ENCODE measurements around the gene RHOBTB1.
"Not testable (repeated sequence)": the region's sequence is repeated elsewhere in the genome, so short reads cannot be mapped to it uniquely, and the experiment has no call there.

The RHOBTB1 gene

DNA sequence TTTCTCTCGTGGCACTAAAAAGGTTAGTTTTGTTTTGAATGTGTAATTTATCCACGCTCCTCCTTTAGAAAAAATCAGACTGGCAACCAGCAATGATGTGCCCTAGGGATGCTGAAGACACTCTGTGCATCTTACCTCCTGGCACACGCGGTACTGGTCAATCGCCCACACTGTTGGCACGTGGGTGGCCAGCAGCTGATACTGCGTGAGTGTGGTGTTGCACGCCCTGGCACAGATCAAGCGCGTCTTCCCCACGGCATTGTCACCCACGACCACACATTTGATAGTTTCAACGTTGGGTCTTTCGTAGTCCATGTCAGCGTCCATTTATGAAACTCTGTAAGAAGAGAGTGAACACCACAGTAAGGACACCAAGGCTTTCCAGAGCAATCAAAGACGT lies 32.8 kb downstream of the RHOBTB1 start:
- Histone ChIP-seq H3K27me3 (ENCODE audit: insufficient read depth, poor library complexity, severe bottlenecking) (no peaks in the 10 kb centered on the region), H3K4me3 (ENCODE audit: severe bottlenecking) (no peak overlapping the region)

DNA sequence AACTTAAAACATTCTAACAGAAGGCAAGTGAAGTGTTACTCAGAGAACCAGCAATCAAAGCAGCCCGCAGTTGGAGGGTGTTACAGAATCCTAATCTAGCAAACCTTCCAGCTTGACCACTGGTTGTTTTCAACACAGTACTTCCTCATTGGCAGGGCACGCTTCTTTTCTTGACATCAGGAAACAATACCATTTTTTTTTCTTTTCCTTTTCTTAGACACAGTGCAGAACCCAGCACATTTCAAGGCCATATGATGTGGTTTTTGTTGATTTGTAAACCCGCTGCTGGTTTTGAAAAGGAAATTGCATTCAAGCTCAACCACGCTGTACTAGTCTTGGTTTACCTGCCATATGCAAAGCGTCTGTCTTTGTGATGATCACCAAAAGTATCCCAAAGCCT lies 33.4 kb downstream of the RHOBTB1 start:
- H3K4me1 ChIP-seq (ENCODE audit: insufficient read depth, poor library complexity, severe bottlenecking): no peaks in the 10 kb centered on the region
- no peak overlapping the region for H3K27ac ChIP-seq (ENCODE audit: poor library complexity, severe bottlenecking)
- no peaks in the 10 kb centered on the region for H3K9me3 ChIP-seq (ENCODE audit: severe bottlenecking)
- TF ChIP-seq, protein P1, sequence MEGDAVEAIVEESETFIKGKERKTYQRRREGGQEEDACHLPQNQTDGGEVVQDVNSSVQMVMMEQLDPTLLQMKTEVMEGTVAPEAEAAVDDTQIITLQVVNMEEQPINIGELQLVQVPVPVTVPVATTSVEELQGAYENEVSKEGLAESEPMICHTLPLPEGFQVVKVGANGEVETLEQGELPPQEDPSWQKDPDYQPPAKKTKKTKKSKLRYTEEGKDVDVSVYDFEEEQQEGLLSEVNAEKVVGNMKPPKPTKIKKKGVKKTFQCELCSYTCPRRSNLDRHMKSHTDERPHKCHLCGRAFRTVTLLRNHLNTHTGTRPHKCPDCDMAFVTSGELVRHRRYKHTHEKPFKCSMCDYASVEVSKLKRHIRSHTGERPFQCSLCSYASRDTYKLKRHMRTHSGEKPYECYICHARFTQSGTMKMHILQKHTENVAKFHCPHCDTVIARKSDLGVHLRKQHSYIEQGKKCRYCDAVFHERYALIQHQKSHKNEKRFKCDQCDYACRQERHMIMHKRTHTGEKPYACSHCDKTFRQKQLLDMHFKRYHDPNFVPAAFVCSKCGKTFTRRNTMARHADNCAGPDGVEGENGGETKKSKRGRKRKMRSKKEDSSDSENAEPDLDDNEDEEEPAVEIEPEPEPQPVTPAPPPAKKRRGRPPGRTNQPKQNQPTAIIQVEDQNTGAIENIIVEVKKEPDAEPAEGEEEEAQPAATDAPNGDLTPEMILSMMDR (IDR thresholded peaks at IDR 0.05; ENCODE audit: poor library complexity, severe bottlenecking): no peak
- no peak overlapping the region for H3K4me3 ChIP-seq (ENCODE audit: severe bottlenecking)
- H3K27me3 ChIP-seq (ENCODE audit: insufficient read depth, poor library complexity, severe bottlenecking): no peaks in the 10 kb centered on the region
- ATAC-seq (ENCODE audit: low read depth): no peak
- DNase-seq (ENCODE audit: low spot score): no peak
- no peaks in the 10 kb centered on the region; the same call in 1 of the 2 replicates for H3K36me3 ChIP-seq (ENCODE audit: low read depth)

More for the DNA sequence above, 32.8 kb downstream of the RHOBTB1 start:
- H3K9me3 ChIP-seq (ENCODE audit: severe bottlenecking): no peaks in the 10 kb centered on the region
- no peak for DNase-seq (ENCODE audit: low spot score)
- no peak overlapping the region for H3K27ac ChIP-seq (ENCODE audit: poor library complexity, severe bottlenecking)
- ATAC-seq (ENCODE audit: low read depth): no peak
- TF ChIP-seq, protein P1 (IDR thresholded peaks at IDR 0.05; ENCODE audit: poor library complexity, severe bottlenecking): no peak
- H3K36me3 ChIP-seq (ENCODE audit: low read depth): no peaks in the 10 kb centered on the region; the same call in 1 of the 2 replicates
- H3K4me1 ChIP-seq (ENCODE audit: insufficient read depth, poor library complexity, severe bottlenecking): no peaks in the 10 kb centered on the region

DNA sequence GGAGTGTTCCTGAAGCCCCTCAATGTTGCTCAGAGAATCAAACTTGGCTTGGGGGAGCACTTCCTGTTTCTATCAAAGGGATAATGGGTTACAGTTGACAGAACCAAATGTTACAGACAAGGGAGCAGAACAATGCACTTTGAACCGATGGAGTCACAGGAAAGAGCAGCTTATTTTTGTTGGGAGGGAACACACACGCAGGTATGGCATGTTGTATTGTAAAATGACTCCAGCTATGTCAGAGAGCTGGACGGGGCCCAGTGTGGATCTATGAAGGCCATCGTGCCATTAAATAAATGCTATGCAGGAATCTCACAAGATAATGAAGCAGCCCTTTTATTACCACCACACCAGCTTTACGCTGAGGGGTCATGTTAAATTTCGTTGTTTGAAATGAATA lies 35.1 kb downstream of the RHOBTB1 start:
- H3K9me3 ChIP-seq (ENCODE audit: severe bottlenecking): no peaks in the 10 kb centered on the region
- no peak overlapping the region for H3K27ac ChIP-seq (ENCODE audit: poor library complexity, severe bottlenecking)
- no peak overlapping the region for H3K4me3 ChIP-seq (ENCODE audit: severe bottlenecking)
- ATAC-seq (ENCODE audit: low read depth) (no peak), DNase-seq (ENCODE audit: low spot score) (no peak)
- no peaks in the 10 kb centered on the region; the same call in 1 of the 2 replicates for H3K36me3 ChIP-seq (ENCODE audit: low read depth)
- no peaks in the 10 kb centered on the region for H3K27me3 ChIP-seq (ENCODE audit: insufficient read depth, poor library complexity, severe bottlenecking)
- TF ChIP-seq, protein P1 (IDR thresholded peaks at IDR 0.05; ENCODE audit: poor library complexity, severe bottlenecking): no peak
- no peaks in the 10 kb centered on the region for H3K4me1 ChIP-seq (ENCODE audit: insufficient read depth, poor library complexity, severe bottlenecking)

DNA sequence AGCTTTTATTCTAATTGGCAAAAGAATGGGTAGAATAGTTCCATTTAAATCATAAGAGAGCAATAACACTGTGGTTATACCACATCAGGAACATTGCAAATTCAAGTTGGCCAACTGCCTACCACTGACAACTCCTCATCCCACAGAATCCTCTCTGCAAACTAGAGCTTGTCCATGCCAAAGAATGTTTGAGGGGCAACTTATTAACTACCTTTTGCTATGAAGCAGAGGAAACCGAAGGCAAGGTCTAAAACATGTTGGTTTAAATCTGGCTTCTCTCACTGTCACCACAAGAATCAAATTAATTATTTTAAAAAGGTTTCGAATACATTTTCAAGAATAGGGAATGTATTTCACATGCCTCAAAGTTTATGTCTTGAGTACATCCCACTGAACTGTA lies 36.0 kb downstream of the RHOBTB1 start:
- no peak for ATAC-seq (ENCODE audit: low read depth)
- Histone ChIP-seq H3K27ac (ENCODE audit: poor library complexity, severe bottlenecking) (no peak overlapping the region), H3K4me3 (ENCODE audit: severe bottlenecking) (no peak overlapping the region), H3K9me3 (ENCODE audit: severe bottlenecking) (no peaks in the 10 kb centered on the region), H3K36me3 (ENCODE audit: low read depth) (no peaks in the 10 kb centered on the region; the same call in 1 of the 2 replicates), H3K4me1 (ENCODE audit: insufficient read depth, poor library complexity, severe bottlenecking) (no peaks in the 10 kb centered on the region), H3K27me3 (ENCODE audit: insufficient read depth, poor library complexity, severe bottlenecking) (no peaks in the 10 kb centered on the region)
- DNase-seq (ENCODE audit: low spot score): no peak
- TF ChIP-seq, protein P1 (IDR thresholded peaks at IDR 0.05; ENCODE audit: poor library complexity, severe bottlenecking): no peak

DNA sequence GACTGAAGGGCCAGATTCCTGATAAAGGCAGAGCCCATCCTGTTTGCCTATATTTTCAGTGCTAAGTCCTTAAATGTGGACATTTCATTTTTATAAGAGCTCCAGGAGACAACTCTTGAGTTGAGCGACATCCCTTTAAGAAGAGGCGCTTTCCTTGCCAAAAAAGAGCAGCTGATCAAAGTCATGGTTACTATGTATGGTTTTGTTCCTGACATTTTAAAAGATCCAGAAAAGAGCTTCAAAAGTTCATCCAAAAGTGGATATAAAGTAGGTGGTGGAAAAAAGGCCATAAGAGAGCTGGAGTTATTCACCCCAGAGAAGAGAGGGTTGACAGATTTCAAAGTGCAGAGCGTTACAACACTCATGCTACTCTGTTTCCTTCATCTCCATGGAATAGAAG lies 36.7 kb downstream of the RHOBTB1 start:
- no peaks in the 10 kb centered on the region for H3K4me1 ChIP-seq (ENCODE audit: insufficient read depth, poor library complexity, severe bottlenecking)
- TF ChIP-seq, protein P1 (IDR thresholded peaks at IDR 0.05; ENCODE audit: poor library complexity, severe bottlenecking): no peak
- no peaks in the 10 kb centered on the region; the same call in 1 of the 2 replicates for H3K36me3 ChIP-seq (ENCODE audit: low read depth)
- ATAC-seq (ENCODE audit: low read depth): no peak
- no peak for DNase-seq (ENCODE audit: low spot score)
- H3K27me3 ChIP-seq (ENCODE audit: insufficient read depth, poor library complexity, severe bottlenecking): no peaks in the 10 kb centered on the region
- H3K9me3 ChIP-seq (ENCODE audit: severe bottlenecking): no peaks in the 10 kb centered on the region
- H3K4me3 ChIP-seq (ENCODE audit: severe bottlenecking): no peak overlapping the region
- no peak overlapping the region for H3K27ac ChIP-seq (ENCODE audit: poor library complexity, severe bottlenecking)

DNA sequence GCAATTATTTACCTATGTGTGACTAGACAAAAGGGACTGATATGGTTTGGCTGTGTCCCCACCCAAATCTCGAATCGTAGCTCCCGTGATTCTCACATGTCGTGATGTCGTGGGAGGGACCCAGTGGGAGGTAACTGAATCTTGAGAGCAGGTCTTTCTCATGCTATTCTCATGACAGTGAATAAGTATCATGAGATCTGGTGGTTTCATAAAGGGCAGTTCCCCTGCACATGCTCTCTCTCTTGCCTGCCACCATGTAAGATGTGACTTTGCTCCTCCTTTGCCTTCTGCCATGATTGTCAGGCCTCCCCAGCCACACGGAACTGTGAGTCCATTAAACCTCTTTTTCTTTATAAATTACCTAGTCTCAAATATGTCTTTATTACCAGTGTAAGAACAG lies 37.2 kb downstream of the RHOBTB1 start:
- H3K4me3 ChIP-seq (ENCODE audit: severe bottlenecking); H3K27ac ChIP-seq (ENCODE audit: poor library complexity, severe bottlenecking); DNase-seq (ENCODE audit: low spot score); ATAC-seq (ENCODE audit: low read depth); H3K9me3 ChIP-seq (ENCODE audit: severe bottlenecking); H3K4me1 ChIP-seq (ENCODE audit: insufficient read depth, poor library complexity, severe bottlenecking); H3K27me3 ChIP-seq (ENCODE audit: insufficient read depth, poor library complexity, severe bottlenecking); H3K36me3 ChIP-seq (ENCODE audit: low read depth): not testable (repeated sequence)
